Stimulated activated CD4-positive, alpha-beta T cell treated with anti-CD3 and anti-CD28 coated beads, Interleukin-4, amount 100 ng/mL, for 24 hours (primary cell): ENCODE measurements around the gene CNIH2.
"Not testable (repeated sequence)": the region's sequence is repeated elsewhere in the genome, so short reads cannot be mapped to it uniquely, and the experiment has no call there.

ENCODE experiments used
- DNase-seq: peaks from one replicate; pipeline ENCODE4 v3.0.0-alpha.2; 2020

CNIH2 gene

GRCh38 chr11:66261578-66261977 is 16.4 kb upstream of the CNIH2 start:
- DNase-seq, result no peak

DNA sequence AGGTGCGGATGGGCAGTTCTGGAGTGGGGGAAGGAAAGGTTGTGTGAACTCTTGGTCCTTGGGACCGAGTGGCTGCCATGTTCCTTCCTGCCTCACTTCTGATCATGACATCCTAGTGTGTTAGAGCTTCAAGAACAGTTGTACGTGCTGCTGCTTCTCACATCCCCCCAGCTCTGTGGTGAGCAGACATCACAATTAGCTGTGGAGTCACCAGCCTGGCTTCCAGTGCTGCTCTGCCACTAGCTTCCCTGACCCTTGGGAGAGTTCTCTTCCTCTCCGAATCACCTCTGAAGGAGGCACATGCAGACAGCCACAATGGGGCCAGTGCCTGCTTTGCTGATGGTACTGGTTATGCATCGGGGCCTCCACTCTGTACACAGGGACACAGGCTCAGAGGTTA is 15.8 kb upstream of the CNIH2 start:
- DNase-seq, result no peak

DNA sequence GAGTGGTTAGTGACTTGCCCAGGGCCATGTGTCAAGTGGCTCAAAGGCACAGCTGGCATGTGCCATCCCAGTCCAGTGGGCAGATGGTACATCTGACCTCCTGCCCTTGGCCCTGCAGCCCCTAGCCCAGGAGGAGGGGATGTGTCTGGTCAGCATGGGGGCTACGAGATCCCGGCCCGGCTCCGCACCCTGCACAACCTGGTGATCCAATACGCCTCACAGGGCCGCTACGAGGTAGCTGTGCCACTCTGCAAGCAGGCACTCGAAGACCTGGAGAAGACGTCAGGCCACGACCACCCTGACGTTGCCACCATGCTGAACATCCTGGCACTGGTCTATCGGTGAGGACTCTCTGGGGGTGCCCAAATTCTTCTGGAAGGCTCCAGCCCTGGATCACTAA is 15.3 kb upstream of the CNIH2 start:
- DNase-seq, result no peak

- DNase-seq, result no peak
These were observed 14.7 kb upstream of the CNIH2 start for GRCh38 chr11:66263231-66263630.

- no peak for DNase-seq
These were observed 14.2 kb upstream of the CNIH2 start for GRCh38 chr11:66263785-66264184.

- DNase-seq, result no peak
These were observed 13.6 kb upstream of the CNIH2 start for GRCh38 chr11:66264383-66264782.

GRCh38 chr11:66264914-66265313 is 13.1 kb upstream of the CNIH2 start:
- DNase-seq, result peak; percentile 45

DNA sequence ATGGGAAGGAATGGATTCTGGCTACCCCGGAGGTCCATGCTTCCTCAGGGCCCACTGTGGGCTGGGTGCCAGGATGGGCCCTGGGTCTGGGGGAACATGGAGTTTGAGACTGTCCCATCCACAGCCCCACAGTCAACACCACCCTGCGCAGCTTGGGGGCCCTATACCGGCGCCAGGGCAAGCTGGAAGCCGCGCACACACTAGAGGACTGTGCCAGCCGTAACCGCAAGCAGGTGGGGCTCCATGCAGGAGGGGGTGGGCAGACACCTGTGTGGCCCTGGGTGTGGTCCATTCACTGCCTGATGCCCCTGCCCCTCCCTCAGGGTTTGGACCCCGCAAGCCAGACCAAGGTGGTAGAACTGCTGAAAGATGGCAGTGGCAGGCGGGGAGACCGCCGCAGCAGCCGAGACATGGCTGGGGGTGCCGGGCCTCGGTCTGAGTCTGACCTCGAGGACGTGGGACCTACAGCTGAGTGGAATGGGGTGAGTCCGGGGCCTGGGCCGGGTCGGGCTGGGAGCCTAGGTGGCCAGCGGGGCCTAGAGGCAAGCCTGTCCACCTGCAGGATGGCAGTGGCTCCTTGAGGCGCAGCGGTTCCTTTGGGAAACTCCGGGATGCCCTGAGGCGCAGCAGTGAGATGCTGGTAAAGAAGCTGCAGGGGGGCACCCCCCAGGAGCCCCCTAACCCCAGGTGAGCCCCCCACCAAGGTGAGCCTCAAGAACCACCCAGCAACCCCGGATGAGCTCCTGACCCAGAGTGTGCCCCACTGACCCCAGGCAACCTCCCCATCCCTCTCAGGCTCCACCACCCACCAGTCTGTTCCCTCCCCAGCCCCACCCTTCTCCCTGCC is 12.2 kb upstream of the CNIH2 start:
- DNase-seq, result no peak

- DNase-seq, result no peak
These were observed 11.5 kb upstream of the CNIH2 start for GRCh38 chr11:66266378-66267038.

- no peak for DNase-seq
These were observed 11.0 kb upstream of the CNIH2 start for GRCh38 chr11:66267039-66267378.

DNA sequence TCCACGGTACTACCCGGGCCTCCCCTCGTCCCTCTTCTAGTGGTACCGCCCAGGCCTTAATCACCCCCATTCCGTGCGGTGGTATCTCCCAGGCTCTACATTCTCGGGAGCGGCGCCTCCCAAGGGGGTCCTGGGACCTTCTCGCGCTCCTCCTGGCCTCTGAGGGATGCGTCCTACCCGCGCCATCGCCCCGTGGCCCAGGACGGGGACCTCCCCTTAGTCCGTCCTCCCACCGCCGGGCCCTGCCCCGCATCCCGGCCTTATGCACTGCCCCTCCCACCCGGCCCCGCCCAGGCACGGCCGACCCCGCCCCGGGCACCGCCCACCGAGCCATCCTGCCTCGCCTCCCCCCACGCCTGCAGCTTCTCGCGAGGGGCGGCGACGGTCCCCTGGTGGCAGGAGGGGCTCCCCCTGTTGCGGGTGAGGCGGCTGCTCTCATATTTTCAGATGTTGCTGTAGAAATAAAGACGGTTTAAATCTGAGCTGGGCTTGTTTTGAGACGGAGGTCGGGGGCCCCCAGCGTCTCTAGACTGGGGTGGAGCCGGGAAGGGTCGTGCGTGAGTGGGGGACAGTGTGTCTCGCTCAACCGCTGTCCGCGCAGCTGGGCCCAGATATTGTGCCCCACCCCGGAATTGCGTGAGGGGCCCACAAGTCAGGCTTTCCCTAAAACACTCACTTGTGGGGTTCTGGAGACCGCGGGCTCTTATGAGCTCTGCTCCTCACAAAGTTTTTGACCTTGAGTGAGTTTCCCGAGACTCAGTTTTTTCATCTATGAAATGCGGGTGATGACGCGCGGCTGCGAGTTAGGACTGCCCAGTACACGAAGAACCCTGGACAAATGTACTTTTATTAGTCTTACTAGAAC is 10.4 kb upstream of the CNIH2 start:
- peak; percentile 85 for DNase-seq

DNA sequence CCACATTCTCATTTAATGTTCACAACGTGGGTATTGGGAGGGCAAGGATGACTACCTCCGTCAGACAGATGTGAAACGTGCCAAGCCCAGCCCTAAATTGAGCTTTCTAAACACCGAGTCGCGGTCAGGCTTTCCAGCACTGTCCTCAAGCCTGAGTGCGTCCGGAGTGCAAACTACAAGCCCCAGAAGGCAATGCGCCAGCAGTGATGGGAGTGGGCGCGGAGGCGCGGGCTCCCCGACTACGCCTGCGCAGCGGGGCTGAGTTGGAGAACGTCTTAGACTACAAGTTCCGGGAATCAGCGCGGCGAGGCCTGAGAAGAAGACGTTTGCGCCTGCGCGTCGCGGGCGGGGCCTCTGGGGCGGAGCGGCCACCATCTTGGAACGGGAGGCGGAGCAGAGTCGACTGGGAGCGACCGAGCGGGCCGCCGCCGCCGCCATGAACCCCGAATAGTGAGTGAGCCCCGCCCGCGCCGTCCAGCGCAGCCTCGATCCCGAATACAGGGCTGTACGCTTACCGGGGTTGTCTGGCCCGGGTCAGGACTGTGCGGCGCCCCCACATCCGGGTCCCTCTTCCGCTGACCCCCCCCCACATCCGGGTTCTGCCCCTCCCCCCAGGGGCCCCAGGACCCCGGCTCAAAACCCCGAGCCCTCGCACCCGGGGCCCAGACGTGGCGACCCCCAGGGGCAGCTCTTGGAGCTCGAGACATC is 9.6 kb upstream of the CNIH2 start, which contains the start of gene RAB1B:
RAB1B (plus strand) TSS at position 396 of the 708 bp plus-strand sequence; CDS start at position 437, 41 bp downstream.
- peak; percentile 100 for DNase-seq

- DNase-seq, result no peak
These were observed 8.7 kb upstream of the CNIH2 start for GRCh38 chr11:66268952-66269905.

- no peak for DNase-seq
These were observed 6.2 kb upstream of the CNIH2 start for GRCh38 chr11:66271816-66272215.

GRCh38 chr11:66272596-66272995 is 5.4 kb upstream of the CNIH2 start:
- DNase-seq, result no peak

DNA sequence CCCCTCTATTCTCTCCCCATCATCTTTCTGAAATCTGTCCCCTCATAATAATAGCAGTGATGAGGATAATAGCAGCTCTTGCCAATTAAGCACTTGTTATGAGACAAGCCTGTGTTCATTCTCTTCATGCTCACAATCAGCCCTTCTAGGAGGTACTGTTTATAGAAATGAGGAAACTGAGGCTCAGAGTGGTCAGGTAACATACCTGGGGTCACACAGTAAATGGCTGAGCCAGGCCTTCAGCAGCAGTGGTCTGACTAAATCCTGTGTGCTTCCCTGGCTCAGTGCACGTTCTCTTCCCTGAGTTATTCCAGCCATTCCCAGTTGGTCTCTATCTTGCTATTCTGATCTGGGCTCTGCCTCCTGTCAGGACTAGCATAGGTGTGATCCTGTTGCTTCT is 3.8 kb upstream of the CNIH2 start:
- DNase-seq, result no peak

GRCh38 chr11:66275396-66275795 is 2.6 kb upstream of the CNIH2 start:
- DNase-seq, result no peak

DNA sequence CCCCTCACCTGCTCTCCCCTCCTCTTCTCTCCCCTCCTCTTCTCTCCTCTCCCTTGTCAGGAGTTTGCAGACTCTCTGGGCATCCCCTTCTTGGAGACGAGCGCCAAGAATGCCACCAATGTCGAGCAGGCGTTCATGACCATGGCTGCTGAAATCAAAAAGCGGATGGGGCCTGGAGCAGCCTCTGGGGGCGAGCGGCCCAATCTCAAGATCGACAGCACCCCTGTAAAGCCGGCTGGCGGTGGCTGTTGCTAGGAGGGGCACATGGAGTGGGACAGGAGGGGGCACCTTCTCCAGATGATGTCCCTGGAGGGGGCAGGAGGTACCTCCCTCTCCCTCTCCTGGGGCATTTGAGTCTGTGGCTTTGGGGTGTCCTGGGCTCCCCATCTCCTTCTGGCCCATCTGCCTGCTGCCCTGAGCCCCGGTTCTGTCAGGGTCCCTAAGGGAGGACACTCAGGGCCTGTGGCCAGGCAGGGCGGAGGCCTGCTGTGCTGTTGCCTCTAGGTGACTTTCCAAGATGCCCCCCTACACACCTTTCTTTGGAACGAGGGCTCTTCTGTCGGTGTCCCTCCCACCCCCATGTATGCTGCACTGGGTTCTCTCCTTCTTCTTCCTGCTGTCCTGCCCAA is 1.9 kb upstream of the CNIH2 start:
- DNase-seq, result no peak

GRCh38 chr11:66276619-66277018 is 1.4 kb upstream of the CNIH2 start:
- not testable (repeated sequence) for DNase-seq

GRCh38 chr11:66277064-66277463 is 911 bp upstream of the CNIH2 start:
- DNase-seq, result not testable (repeated sequence)
